Medulla oblongata (tissue), 1 donor: ENCODE data around the gene GABPA.

Experiments used
- DNase-seq: peaks from one replicate; pipeline ENCODE4 v3.0.0-alpha.2; 2015; ENCODE audit errors: extremely low spot score

Gene GABPA

GRCh38 chr21:25809013-25809412 lies 74.2 kb downstream of the GABPA start:
- DNase-seq: no peak

- DNase-seq: no peak
These were observed 76.4 kb downstream of the GABPA start for GRCh38 chr21:25811186-25811585.

GRCh38 chr21:25813917-25814316 lies 79.1 kb downstream of the GABPA start:
- no peak for DNase-seq

GRCh38 chr21:25818121-25818520 lies 83.3 kb downstream of the GABPA start:
- DNase-seq: no peak

GRCh38 chr21:25818551-25818950 lies 83.8 kb downstream of the GABPA start:
- DNase-seq: no peak
